Body of pancreas (tissue), 4 donors: Measurements from ENCODE around the gene TEDC2. TPM values are rescaled to one million over a fixed set of nuclear protein-coding genes. Genes with fewer than 3 reads are reported as not detected.

Experiments
- ATAC-seq: fragments of 150-250 bp; one replicate; pipeline ENCODE4 v1.9.1; 2016
- DNase-seq, 4 donors: peaks; one replicate each; pipeline ENCODE4 v3.0.0-alpha.2; 2019
- H3K27ac ChIP-seq, 4 donors: fragments of 200-600 bp; sonication (generic); 1 replicate in 3 of 4; 2 replicates in 1 of 4; pipeline versions ENCODE4 v1.5.1 to v1.6.1; 2016 to 2019; ENCODE audit warnings: mild to moderate bottlenecking in 1 of 4, mixed read lengths in 1 of 4, moderate library complexity in 1 of 4
- H3K27me3 ChIP-seq, 2 donors: fragments of 200-600 bp; sonication (generic); one replicate each; pipeline ENCODE4 v1.6.0; 2016; ENCODE audit warnings: mild to moderate bottlenecking in 1 of 2
- H3K36me3 ChIP-seq, 2 donors: fragments of 200-600 bp; sonication (generic); replicated peaks in 1 of 2; 2 replicates each; pipeline ENCODE4 v1.5.1; 2016; ENCODE audit warnings: low read depth in 2 of 2; ENCODE audit not compliant: insufficient read depth in 1 of 2
- H3K4me1 ChIP-seq: fragments of 200-600 bp; sonication (generic); one replicate; pipeline ENCODE4 v1.6.0; 2016
- H3K4me3 ChIP-seq, 2 donors: fragments of 200-600 bp; sonication (generic); 1 replicate in 1 of 2; 2 replicates in 1 of 2; pipeline ENCODE4 v1.5.1; 2016 to 2019
- H3K9me3 ChIP-seq, 3 donors: fragments of 200-600 bp; sonication (generic); 1 replicate in 2 of 3; 2 replicates in 1 of 3; pipeline ENCODE4 v1.5.1; 2016
- CTCF ChIP-seq, 7 experiments: fragments of 450-650 bp in 4 of 7; fragments of 200-600 bp in 3 of 7; sonication (generic) in 3 of 7; IDR thresholded peaks; one replicate each; pipeline ENCODE4 v1.5.1; 2016 to 2019; ENCODE audit warnings: antibody characterized with exemption in 7 of 7
- POLR2A ChIP-seq, 3 donors: fragments of 450-650 bp; IDR thresholded peaks; one replicate each; pipeline ENCODE4 v1.6.1; 2016; ENCODE audit warnings: antibody characterized with exemption in 3 of 3, mild to moderate bottlenecking in 2 of 3
- WGBS, 2 donors: methylation state at CpG; one replicate each; pipeline ENCODE4 v1.1.5; 2017; 5-methylcytosine and 5-hydroxymethylcytosine counted together
- intact Hi-C: fragments of 100-400 bp; cut with DNase I; formaldehyde crosslinking; loops from one replicate; pipeline ENCODE4 v1.15.1; 2023
- total RNA-seq, 2 donors: library from RNA; depleted of rRNA; stranded (reverse); fragments of >200 nt; gene quantifications; one replicate each; pipeline ENCODE4 v1.1.0, GENCODE V29; 2016

The TEDC2 gene
- total RNA-seq, 2 donors from 2014 or later: not detected

- no peaks in the 10 kb centered on the region for H3K36me3 ChIP-seq
- no peaks in the 10 kb centered on the region for H3K9me3 ChIP-seq
- no peak for DNase-seq
- TF ChIP-seq POLR2A (IDR thresholded peaks at IDR 0.05): no peak
- TF ChIP-seq CTCF (IDR thresholded peaks at IDR 0.05): no peak
- 84 to 89% methylated on average over 8 to 25 of the region's 25 CpGs for WGBS, 2 donors
- H3K27ac ChIP-seq: no peak overlapping the region
- H3K4me3 ChIP-seq: no peak overlapping the region
- no peaks in the 10 kb centered on the region for H3K27me3 ChIP-seq
- no peak for ATAC-seq
- peaks cover 14% of the 10 kb centered on the region for H3K4me1 ChIP-seq
- intact Hi-C loops: loop anchor here (5.0 kb wide), 1 partner anchor 87 kb away; no protein-coding TSS in a partner anchor
Observed at GRCh38 chr16:2424061-2425007, 35.6 kb upstream of the TEDC2 start.

GRCh38 chr16:2425008-2425518, 34.8 kb upstream of the TEDC2 start:
- intact Hi-C loops: loop anchor here (5.0 kb wide), 1 partner anchor 88 kb away; no protein-coding TSS in a partner anchor
- TF ChIP-seq CTCF (IDR thresholded peaks at IDR 0.05) (no peak), POLR2A (IDR thresholded peaks at IDR 0.05) (no peak)
- 87% methylated on average over 9 of the region's 9 CpGs for WGBS, 2 donors

GRCh38 chr16:2425825-2426430, 34.0 kb upstream of the TEDC2 start:
- TF ChIP-seq POLR2A (IDR thresholded peaks at IDR 0.05) (no peak), CTCF (IDR thresholded peaks at IDR 0.05) (no peak)
- intact Hi-C loops: loop anchor here (5.0 kb wide), 1 partner anchor 89 kb away; no protein-coding TSS in a partner anchor

More at GRCh38 chr16:2425008-2425518, 34.8 kb upstream of the TEDC2 start:
- DNase-seq (no peak), ATAC-seq (no peak)
- H3K27ac ChIP-seq: no peak overlapping the region
- H3K4me3 ChIP-seq: no peak overlapping the region
- no peaks in the 10 kb centered on the region for H3K9me3 ChIP-seq
- H3K27me3 ChIP-seq: no peaks in the 10 kb centered on the region
- H3K4me1 ChIP-seq: peaks cover 18% of the 10 kb centered on the region
- H3K36me3 ChIP-seq: no peaks in the 10 kb centered on the region

GRCh38 chr16:2426941-2427361, 33.0 kb upstream of the TEDC2 start:
- peak in 3 of 4 donors; percentile 19 to 69 (median 44) for DNase-seq
- Histone ChIP-seq H3K9me3 (no peaks in the 10 kb centered on the region), H3K27me3 (no peaks in the 10 kb centered on the region), H3K27ac (no peak overlapping the region), H3K36me3 (no peaks in the 10 kb centered on the region), H3K4me1 (peaks cover 24% of the 10 kb centered on the region), H3K4me3 (no peak overlapping the region)
- no peak for TF ChIP-seq CTCF (IDR thresholded peaks at IDR 0.05)
- no peak for TF ChIP-seq POLR2A (IDR thresholded peaks at IDR 0.05)
- intact Hi-C loops: loop anchor here (5.0 kb wide), 1 partner anchor 90 kb away; no protein-coding TSS in a partner anchor
- ATAC-seq: no peak
- WGBS, 2 donors: 86 to 95% methylated on average over 5 to 6 of the region's 6 CpGs

More at GRCh38 chr16:2425825-2426430, 34.0 kb upstream of the TEDC2 start:
- no peaks in the 10 kb centered on the region for H3K36me3 ChIP-seq
- 90 to 93% methylated on average over 7 to 13 of the region's 13 CpGs for WGBS, 2 donors
- H3K27me3 ChIP-seq: no peaks in the 10 kb centered on the region
- no peak for ATAC-seq
- no peak overlapping the region for H3K4me3 ChIP-seq
- no peak overlapping the region for H3K27ac ChIP-seq
- H3K9me3 ChIP-seq: no peaks in the 10 kb centered on the region
- no peak for DNase-seq
- H3K4me1 ChIP-seq: peaks cover 24% of the 10 kb centered on the region
